Fibroblast of peridontal ligament (primary cell): ENCODE measurements around the gene ACSS1.

Source experiments
- DNase-seq: peaks from one replicate; pipeline ENCODE4 v3.0.0-alpha.2; 2010; ENCODE audit errors: extremely low read depth

The ACSS1 gene

GRCh38 chr20:25078662-25079061 is 20.7 kb upstream of the ACSS1 start:
- DNase-seq: no peak

- no peak for DNase-seq
Observed at GRCh38 chr20:25077610-25078169, 19.8 kb upstream of the ACSS1 start.

- no peak for DNase-seq
Observed at GRCh38 chr20:25076731-25077609, 19.0 kb upstream of the ACSS1 start.

GRCh38 chr20:25076201-25076600 is 18.3 kb upstream of the ACSS1 start:
- no peak for DNase-seq

- DNase-seq: no peak
Observed at GRCh38 chr20:25073544-25073943, 15.6 kb upstream of the ACSS1 start.

- DNase-seq: no peak
Observed at GRCh38 chr20:25072226-25072811, 14.4 kb upstream of the ACSS1 start.

GRCh38 chr20:25071734-25072133 is 13.8 kb upstream of the ACSS1 start:
- no peak for DNase-seq

- DNase-seq: no peak
Observed at GRCh38 chr20:25070821-25071473, 13.0 kb upstream of the ACSS1 start.

- no peak for DNase-seq
Observed at GRCh38 chr20:25067102-25067987, 9.4 kb upstream of the ACSS1 start.

GRCh38 chr20:25066386-25066785 is 8.4 kb upstream of the ACSS1 start:
- no peak for DNase-seq

- DNase-seq: peak; percentile 82
Observed at GRCh38 chr20:25065625-25066338, 7.8 kb upstream of the ACSS1 start.

GRCh38 chr20:25065072-25065624 is 7.2 kb upstream of the ACSS1 start:
- no peak for DNase-seq

GRCh38 chr20:25064561-25065071 is 6.7 kb upstream of the ACSS1 start:
- no peak for DNase-seq

- no peak for DNase-seq
Observed at GRCh38 chr20:25063981-25064380, 6.0 kb upstream of the ACSS1 start.

- no peak for DNase-seq
Observed at GRCh38 chr20:25063546-25063945, 5.6 kb upstream of the ACSS1 start.

- no peak for DNase-seq
Observed at GRCh38 chr20:25062841-25063240, 4.9 kb upstream of the ACSS1 start.

- DNase-seq: no peak
Observed at GRCh38 chr20:25061821-25062530, 4.0 kb upstream of the ACSS1 start.

GRCh38 chr20:25061103-25061799 is 3.3 kb upstream of the ACSS1 start:
- DNase-seq: no peak

GRCh38 chr20:25059866-25060465 is 2.0 kb upstream of the ACSS1 start:
- no peak for DNase-seq
